Astrocyte (in vitro differentiated cells and primary cell): ENCODE results near the gene CARD19. TPM values are rescaled to one million over a fixed set of nuclear protein-coding genes. Genes with fewer than 3 reads are reported as not detected.

Source experiments
- DNase-seq: peaks from one replicate; pipeline ENCODE4 v3.0.0-alpha.2; 2010; ENCODE audit warnings: low read depth
- FAIRE-seq: peaks from 2 replicates; lab custom pipeline; 2011; peaks lifted over from hg19 to GRCh38; lab: Jason Lieb, UNC
- H2AFZ ChIP-seq: 2 replicates; pipeline ENCODE4 v1.6.0; 2012; ENCODE audit warnings: low read depth, low read length, inconsistent platforms
- H3K27ac ChIP-seq: 2 replicates; pipeline ENCODE4 v1.5.1; 2011; ENCODE audit warnings: low read depth, low read length, inconsistent platforms
- H3K27me3 ChIP-seq: 2 replicates; pipeline ENCODE4 v1.6.0; 2011; ENCODE audit warnings: low read length, inconsistent platforms; ENCODE audit not compliant: insufficient read depth
- H3K36me3 ChIP-seq: 2 replicates; pipeline ENCODE4 v1.5.1; 2011; ENCODE audit warnings: low read length, inconsistent platforms; ENCODE audit not compliant: insufficient read depth
- H3K4me1 ChIP-seq: 2 replicates; pipeline ENCODE4 v1.5.1; 2011; ENCODE audit warnings: low read length, inconsistent platforms; ENCODE audit not compliant: insufficient read depth
- H3K4me2 ChIP-seq: 2 replicates; pipeline ENCODE4 v1.6.0; 2012; ENCODE audit warnings: low read length, inconsistent platforms
- H3K4me3 ChIP-seq: 2 replicates; pipeline ENCODE4 v1.5.1; 2011; ENCODE audit warnings: low read depth, mild to moderate bottlenecking, low read length, inconsistent platforms; ENCODE audit not compliant: insufficient read depth
- H3K79me2 ChIP-seq: 2 replicates; pipeline ENCODE4 v1.6.0; 2012; ENCODE audit warnings: mild to moderate bottlenecking, low read length, inconsistent platforms; ENCODE audit not compliant: insufficient read depth
- H3K9ac ChIP-seq: 2 replicates; pipeline ENCODE4 v1.6.0; 2012; ENCODE audit warnings: mild to moderate bottlenecking, low read length, inconsistent platforms
- H3K9me3 ChIP-seq: 2 replicates; pipeline ENCODE4 v1.5.1; 2012; ENCODE audit warnings: low read depth, mild to moderate bottlenecking, low read length, inconsistent platforms; ENCODE audit not compliant: insufficient read depth
- H4K20me1 ChIP-seq: 2 replicates; pipeline ENCODE4 v1.6.0; 2012; ENCODE audit warnings: low read length, inconsistent platforms; ENCODE audit not compliant: insufficient read depth
- H3K27ac Mint-ChIP-seq: one replicate; pipeline ENCODE4 v1.8.0; 2021; ENCODE audit warnings: mild to moderate bottlenecking, mixed read lengths; ENCODE audit not compliant: unreplicated experiment
- H3K27me3 Mint-ChIP-seq: one replicate; pipeline ENCODE4 v1.8.0; 2021; ENCODE audit warnings: low read depth, mixed read lengths; ENCODE audit not compliant: unreplicated experiment
- H3K36me3 Mint-ChIP-seq: one replicate; pipeline ENCODE4 v1.8.0; 2021; ENCODE audit warnings: low read depth, mixed read lengths; ENCODE audit not compliant: unreplicated experiment
- H3K4me1 Mint-ChIP-seq: one replicate; pipeline ENCODE4 v1.8.0; 2021; ENCODE audit warnings: low read depth, mixed read lengths; ENCODE audit not compliant: unreplicated experiment
- H3K4me3 Mint-ChIP-seq: one replicate; pipeline ENCODE4 v1.8.0; 2021; ENCODE audit warnings: mild to moderate bottlenecking, moderate library complexity, mixed read lengths; ENCODE audit not compliant: unreplicated experiment
- H3K9me3 Mint-ChIP-seq: one replicate; pipeline ENCODE4 v1.8.0; 2021; ENCODE audit warnings: mild to moderate bottlenecking, mixed read lengths; ENCODE audit not compliant: unreplicated experiment
- EZH2 ChIP-seq: IDR thresholded peaks from 2 replicates; pipeline ENCODE4 v1.6.1; 2012; ENCODE audit warnings: mild to moderate bottlenecking, low read length, inconsistent platforms; ENCODE audit not compliant: insufficient read depth
- total RNA-seq: library from RNA; stranded (reverse); gene quantifications from 2 replicates; pipeline ENCODE4 v1.2.1, GENCODE V29; 2021
- TF ChIP-seq, protein P1 (sequence below): IDR thresholded peaks from 2 replicates; pipeline ENCODE4 v1.5.1; 2011; ENCODE audit warnings: low read depth, mild to moderate bottlenecking, inconsistent platforms, low read length, moderate library complexity; ENCODE audit not compliant: insufficient read depth

Gene CARD19
- total RNA-seq, 1 donor from 2014 or later: 36.3 TPM

GRCh38 chr9:93054758-93055704 lies 41.0 kb upstream of the CARD19 start:
- DNase-seq (no peak), FAIRE-seq (no peak)
- Histone ChIP-seq H3K9me3 (no peaks in the 10 kb centered on the region), H3K4me1 (no peaks in the 10 kb centered on the region), H2AFZ (no peak overlapping the region), H4K20me1 (no peaks in the 10 kb centered on the region), H3K4me3 (no peak overlapping the region), H3K4me2 (no peak overlapping the region), H3K79me2 (no peaks in the 10 kb centered on the region), H3K27ac (no peak overlapping the region), H3K27me3 (no peaks in the 10 kb centered on the region), H3K36me3 (no peaks in the 10 kb centered on the region), H3K9ac (no peak overlapping the region)
- Mint-ChIP-seq H3K36me3 (no peaks in the 10 kb centered on the region), H3K27me3 (peaks cover 16% of the 10 kb centered on the region), H3K4me1 (peaks cover 3% of the 10 kb centered on the region), H3K9me3 (no peaks in the 10 kb centered on the region), H3K27ac (no peak overlapping the region), H3K4me3 (no peak overlapping the region)
- TF ChIP-seq EZH2: no peak

DNA sequence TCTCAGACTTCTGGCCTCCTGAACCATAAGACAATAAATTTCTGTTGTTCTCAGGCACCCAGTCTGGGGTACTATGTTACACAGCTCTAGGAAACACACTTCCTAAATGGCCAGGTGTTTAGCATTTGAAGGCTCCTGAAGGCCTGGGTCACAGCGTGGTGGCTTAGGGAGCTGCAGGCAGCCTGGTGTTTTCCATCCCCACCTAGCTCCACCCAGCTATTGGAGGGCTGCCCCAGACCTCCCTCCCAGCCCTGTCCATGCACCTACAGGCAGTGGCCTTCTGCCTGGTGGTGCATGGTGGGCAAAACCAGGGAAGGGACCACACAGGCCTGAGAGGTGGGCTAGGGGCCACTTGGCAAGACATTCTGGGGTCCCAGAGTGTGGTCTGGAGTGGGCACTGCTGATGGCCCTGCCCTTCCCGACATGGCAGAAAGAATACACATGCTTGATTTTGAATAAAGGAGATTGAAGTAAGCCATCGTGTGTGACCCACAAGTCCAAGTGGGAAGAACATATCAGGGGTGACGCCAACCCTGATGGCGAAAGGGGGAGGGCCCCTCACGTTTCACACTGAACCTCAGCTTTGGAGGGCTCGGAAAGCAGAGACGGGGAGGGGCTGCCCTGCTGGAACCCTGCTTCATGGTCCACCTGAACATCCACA lies 38.8 kb upstream of the CARD19 start:
- Histone ChIP-seq H2AFZ (no peak overlapping the region), H3K79me2 (no peaks in the 10 kb centered on the region), H4K20me1 (no peaks in the 10 kb centered on the region), H3K4me3 (no peak overlapping the region), H3K36me3 (no peaks in the 10 kb centered on the region), H3K4me1 (peaks cover 7% of the 10 kb centered on the region), H3K27me3 (no peaks in the 10 kb centered on the region), H3K27ac (no peak overlapping the region), H3K9ac (no peak overlapping the region), H3K4me2 (no peak overlapping the region), H3K9me3 (no peaks in the 10 kb centered on the region)
- FAIRE-seq (no peak), DNase-seq (no peak)
- H3K36me3 Mint-ChIP-seq: no peaks in the 10 kb centered on the region
- no peak overlapping the region for H3K4me3 Mint-ChIP-seq
- peaks cover 25% of the 10 kb centered on the region for H3K27me3 Mint-ChIP-seq
- TF ChIP-seq, protein P1, sequence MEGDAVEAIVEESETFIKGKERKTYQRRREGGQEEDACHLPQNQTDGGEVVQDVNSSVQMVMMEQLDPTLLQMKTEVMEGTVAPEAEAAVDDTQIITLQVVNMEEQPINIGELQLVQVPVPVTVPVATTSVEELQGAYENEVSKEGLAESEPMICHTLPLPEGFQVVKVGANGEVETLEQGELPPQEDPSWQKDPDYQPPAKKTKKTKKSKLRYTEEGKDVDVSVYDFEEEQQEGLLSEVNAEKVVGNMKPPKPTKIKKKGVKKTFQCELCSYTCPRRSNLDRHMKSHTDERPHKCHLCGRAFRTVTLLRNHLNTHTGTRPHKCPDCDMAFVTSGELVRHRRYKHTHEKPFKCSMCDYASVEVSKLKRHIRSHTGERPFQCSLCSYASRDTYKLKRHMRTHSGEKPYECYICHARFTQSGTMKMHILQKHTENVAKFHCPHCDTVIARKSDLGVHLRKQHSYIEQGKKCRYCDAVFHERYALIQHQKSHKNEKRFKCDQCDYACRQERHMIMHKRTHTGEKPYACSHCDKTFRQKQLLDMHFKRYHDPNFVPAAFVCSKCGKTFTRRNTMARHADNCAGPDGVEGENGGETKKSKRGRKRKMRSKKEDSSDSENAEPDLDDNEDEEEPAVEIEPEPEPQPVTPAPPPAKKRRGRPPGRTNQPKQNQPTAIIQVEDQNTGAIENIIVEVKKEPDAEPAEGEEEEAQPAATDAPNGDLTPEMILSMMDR: no peak
- no peak for TF ChIP-seq EZH2
- H3K4me1 Mint-ChIP-seq: peaks cover 3% of the 10 kb centered on the region
- H3K9me3 Mint-ChIP-seq: no peaks in the 10 kb centered on the region
- H3K27ac Mint-ChIP-seq: no peak overlapping the region

DNA sequence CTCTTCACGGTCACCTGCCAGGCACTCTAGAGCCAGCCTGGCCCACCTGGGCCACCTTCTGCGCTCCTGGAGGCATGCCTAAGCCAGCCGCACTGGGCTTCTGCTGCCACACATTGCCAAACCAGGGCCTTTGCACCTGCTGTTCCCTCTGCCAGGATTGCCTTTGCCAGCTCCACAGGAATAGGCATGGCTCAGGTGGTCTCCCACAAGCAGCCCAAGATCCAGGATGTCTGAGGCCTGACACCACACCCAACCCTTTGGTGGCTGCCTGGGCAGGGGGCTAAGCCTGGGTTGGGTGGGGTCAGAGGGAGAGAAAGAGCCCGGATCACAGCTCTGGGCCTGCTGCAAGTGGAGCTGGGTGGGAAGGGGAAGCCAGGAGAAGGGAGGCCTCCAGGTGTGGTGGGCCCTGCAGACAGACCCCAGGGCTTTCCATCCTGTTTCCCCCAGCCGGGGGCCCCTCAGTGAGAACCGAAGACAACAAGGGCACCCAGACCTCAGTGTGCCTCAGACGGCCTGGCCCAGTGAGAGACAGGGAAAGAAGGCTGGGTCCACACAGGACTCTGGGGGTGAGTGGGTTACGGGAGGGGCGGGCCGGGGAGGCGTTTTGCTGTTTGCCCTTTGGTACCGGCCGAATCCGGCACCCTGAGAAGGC lies 38.2 kb upstream of the CARD19 start:
- Histone ChIP-seq H3K4me2 (no peak overlapping the region), H3K4me1 (peaks cover 7% of the 10 kb centered on the region), H4K20me1 (no peaks in the 10 kb centered on the region), H2AFZ (no peak overlapping the region), H3K27ac (no peak overlapping the region), H3K9ac (no peak overlapping the region), H3K79me2 (no peaks in the 10 kb centered on the region), H3K27me3 (no peaks in the 10 kb centered on the region), H3K36me3 (no peaks in the 10 kb centered on the region), H3K4me3 (no peak overlapping the region), H3K9me3 (no peaks in the 10 kb centered on the region)
- DNase-seq: no peak
- FAIRE-seq: no peak
- Mint-ChIP-seq H3K4me1 (peaks cover 3% of the 10 kb centered on the region), H3K4me3 (no peak overlapping the region), H3K27ac (no peak overlapping the region), H3K27me3 (peaks cover 30% of the 10 kb centered on the region), H3K36me3 (no peaks in the 10 kb centered on the region), H3K9me3 (no peaks in the 10 kb centered on the region)
- TF ChIP-seq EZH2: no peak
- TF ChIP-seq, protein P1: no peak
